Posterior cingulate gyrus (tissue), 11 donors: ENCODE data around the gene SLAMF8.

Source experiments
- DNase-seq, 10 donors: peaks; one replicate each; pipeline versions ENCODE4 v3.0.0 to v3.0.0-alpha.2; 2020 to 2021; ENCODE audit warnings: mixed read lengths in 3 of 10
- intact Hi-C: fragments of 100-400 bp; cut with DNase I; formaldehyde crosslinking; loops from one replicate; pipeline ENCODE4 v1.15.1; 2023

SLAMF8 gene

GRCh38 chr1:159826441-159827101 lies at the start of gene SLAMF8:
Gene SLAMF8 (plus strand): TSS chr1:159826873. CDS start chr1:159826899, 26 bp downstream.
- intact Hi-C loops: no loop called here
- peak in 2 of 10 donors; percentile 11 to 24 for DNase-seq

GRCh38 chr1:159778266-159778665 lies 48.4 kb upstream of the SLAMF8 start:
- intact Hi-C loops: no loop called here
- no peak for DNase-seq

- no peak for DNase-seq
- intact Hi-C loops: no loop called here
These were observed 47.2 kb upstream of the SLAMF8 start for GRCh38 chr1:159779403-159779851.

DNA sequence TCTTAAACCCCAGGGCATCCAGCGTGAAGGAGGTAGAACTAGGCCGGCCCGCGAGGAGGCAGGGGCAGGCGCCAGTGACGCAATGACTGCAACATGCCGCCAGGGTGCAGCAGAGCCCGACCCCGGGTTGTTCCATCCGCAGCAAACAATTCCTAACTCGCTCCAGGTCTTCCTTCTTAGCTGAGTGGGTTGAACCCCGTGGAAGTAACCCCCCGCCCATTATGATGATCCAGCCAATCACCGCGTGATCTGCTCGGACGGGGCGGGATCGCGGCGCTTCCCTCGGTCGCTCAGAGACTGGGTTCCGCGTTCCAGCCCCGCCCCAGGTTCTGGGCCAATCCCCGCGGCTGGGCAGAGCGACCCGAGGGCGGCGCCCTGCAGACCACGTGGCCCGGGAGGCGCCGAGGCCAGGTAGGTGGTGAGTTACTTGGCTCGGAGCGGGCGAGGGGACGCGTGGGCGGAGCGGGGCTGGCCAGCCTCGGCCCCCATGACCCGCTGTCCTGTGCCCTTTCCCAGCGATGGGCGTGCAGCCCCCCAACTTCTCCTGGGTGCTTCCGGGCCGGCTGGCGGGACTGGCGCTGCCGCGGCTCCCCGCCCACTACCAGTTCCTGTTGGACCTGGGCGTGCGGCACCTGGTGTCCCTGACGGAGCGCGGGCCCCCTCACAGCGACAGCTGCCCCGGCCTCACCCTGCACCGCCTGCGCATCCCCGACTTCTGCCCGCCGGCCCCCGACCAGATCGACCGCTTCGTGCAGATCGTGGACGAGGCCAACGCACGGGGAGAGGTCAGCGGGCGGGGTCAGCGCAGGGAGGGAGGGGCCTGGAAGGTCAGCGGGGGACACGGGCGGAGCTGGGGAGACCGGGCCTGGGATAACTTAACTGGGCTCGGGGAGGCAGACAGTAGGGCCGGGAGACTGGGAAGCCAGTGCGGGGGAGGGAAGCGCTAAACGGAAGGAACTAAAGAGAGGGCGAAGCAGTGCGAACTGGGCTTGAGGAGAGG lies 45.8 kb upstream of the SLAMF8 start, which contains the start of gene DUSP23:
DUSP23 (plus strand) TSS at position 380 of the 1,000 bp plus-strand sequence; CDS start at position 519, 139 bp downstream.
- peak; percentile 94 to 99 (median 96) for DNase-seq
- intact Hi-C loops: loop anchor here (1.0 to 2.0 kb wide), 2 partner anchors 73 to 110 kb away; no protein-coding TSS in a partner anchor

- peak in 1 of 10 donors; percentile 76 for DNase-seq
- intact Hi-C loops: loop anchor here (2.0 kb wide), 1 partner anchor 109 kb away; no protein-coding TSS in a partner anchor
These were observed 44.7 kb upstream of the SLAMF8 start for GRCh38 chr1:159781992-159782391.

DNA sequence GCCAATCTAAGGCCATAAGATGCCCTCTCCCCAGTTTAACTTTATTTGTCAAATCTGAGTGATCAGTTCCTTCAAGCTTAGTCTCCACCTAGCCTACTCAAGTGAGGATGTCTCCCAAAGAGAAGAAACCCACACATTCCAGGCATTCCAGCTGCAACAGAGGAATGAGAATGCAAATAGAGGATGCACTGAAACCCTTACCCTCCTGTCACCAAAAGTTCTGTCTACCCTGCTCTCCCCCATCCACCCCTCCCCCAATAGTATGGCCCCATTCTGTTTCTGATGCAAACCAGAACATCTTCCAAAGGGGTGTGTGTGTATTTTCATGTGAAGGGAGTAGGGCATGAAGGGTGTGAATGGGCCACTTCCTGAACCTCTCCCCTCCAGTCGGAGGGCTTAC lies 42.9 kb upstream of the SLAMF8 start:
- no peak for DNase-seq
- intact Hi-C loops: no loop called here

DNA sequence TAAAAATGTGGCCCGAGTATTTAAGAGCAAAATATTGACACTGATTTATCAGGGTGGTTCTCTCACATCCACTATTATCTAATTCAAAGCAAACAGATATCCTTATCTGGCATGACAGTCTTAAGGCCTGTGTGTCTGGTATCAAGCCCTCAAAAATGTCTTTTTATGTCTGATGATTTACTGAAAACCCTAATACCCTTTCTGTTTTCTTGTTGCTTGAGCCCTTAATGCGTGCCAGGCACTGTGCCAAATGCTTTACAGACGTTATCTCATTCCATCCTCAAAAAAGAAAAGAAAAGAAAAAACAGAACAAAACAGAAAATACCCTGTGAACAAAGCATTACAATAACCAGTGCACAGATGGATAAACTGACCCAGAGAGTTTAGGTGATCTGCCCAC lies 40.2 kb upstream of the SLAMF8 start:
- intact Hi-C loops: no loop called here
- peak in 1 of 10 donors; percentile 16 for DNase-seq

DNA sequence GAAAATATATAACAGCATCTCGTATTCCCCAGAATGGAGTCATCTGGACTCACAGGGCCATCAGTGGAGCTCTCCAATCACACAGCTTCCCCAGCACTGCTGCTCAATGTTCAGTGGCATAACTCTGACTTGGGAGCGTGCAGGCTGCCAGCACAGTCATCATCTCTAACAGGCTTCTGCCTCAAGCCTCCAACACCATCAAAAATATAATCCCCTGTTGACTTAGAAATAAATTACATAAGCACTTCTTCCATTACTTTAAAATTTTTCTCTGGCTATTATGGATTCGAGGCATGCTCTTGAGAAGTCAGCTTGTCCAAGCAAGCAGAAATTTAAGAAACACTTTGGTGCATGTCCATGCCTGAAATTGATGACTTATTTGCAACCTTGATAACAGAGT lies 39.7 kb upstream of the SLAMF8 start:
- intact Hi-C loops: no loop called here
- peak in 1 of 10 donors; percentile 28 for DNase-seq

- intact Hi-C loops: loop anchor here (10.0 kb wide), 1 partner anchor 214 kb away; no protein-coding TSS in a partner anchor
- DNase-seq: no peak
These were observed 36.3 kb upstream of the SLAMF8 start for GRCh38 chr1:159790237-159790917.

DNA sequence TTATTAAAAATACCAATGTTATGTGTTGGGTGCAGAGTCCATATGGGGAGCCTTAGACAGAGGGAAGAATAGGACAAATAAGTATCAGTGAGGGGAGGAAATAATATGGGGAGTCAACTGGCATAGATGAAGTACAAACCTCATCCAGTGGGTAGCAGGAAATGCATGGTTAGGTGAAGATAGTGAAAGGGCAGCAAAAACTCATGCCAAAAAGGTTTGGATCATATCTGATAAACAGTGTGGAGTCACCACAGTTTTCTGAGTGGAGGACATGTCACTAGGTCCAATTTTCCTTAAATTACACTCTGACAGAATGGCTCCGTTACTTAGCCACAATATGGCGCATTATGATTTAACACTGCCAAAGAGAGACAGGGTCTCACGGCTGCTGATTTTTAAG lies 35.6 kb upstream of the SLAMF8 start:
- intact Hi-C loops: loop anchor here (10.0 kb wide), 1 partner anchor 214 kb away; no protein-coding TSS in a partner anchor
- DNase-seq: no peak

DNA sequence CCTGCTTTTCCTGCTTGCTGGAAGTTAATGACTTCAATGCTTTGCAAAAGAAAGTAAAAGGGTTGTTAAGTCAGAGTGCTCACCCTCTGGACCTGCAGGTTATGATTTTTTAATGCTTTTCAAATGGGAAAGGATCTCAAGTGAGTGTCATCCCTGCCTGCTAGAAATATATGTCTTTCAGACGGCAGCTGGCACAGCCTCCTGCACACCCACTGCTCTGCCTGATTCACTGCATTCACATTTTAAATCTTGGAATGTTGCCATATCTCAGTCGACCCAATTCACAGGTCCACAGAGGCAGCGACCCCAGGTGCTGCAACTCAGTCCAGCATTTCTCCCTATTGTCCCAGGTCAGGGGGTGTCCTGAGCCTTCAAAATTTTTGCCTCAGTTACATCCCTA lies 35.2 kb upstream of the SLAMF8 start:
- intact Hi-C loops: loop anchor here (10.0 kb wide), 1 partner anchor 213 kb away; no protein-coding TSS in a partner anchor
- DNase-seq: peak in 1 of 10 donors; percentile 66

GRCh38 chr1:159795534-159795933 lies 31.1 kb upstream of the SLAMF8 start:
- intact Hi-C loops: loop anchor here (5.0 to 10.0 kb wide), 2 partner anchors 57 to 209 kb away; no protein-coding TSS in a partner anchor
- no peak for DNase-seq

GRCh38 chr1:159798893-159799292 lies 27.8 kb upstream of the SLAMF8 start:
- intact Hi-C loops: loop anchor here (2.0 to 10.0 kb wide), 3 partner anchors 53 to 206 kb away; no protein-coding TSS in a partner anchor
- peak in 5 of 10 donors; percentile 36 to 84 (median 48) for DNase-seq

- intact Hi-C loops: loop anchor here (2.0 to 10.0 kb wide), 3 partner anchors 53 to 205 kb away; no protein-coding TSS in a partner anchor
- DNase-seq: peak in 1 of 10 donors; percentile 31
These were observed 27.2 kb upstream of the SLAMF8 start for GRCh38 chr1:159799446-159799985.

GRCh38 chr1:159800177-159800930 lies 26.3 kb upstream of the SLAMF8 start:
- intact Hi-C loops: no loop called here

DNA sequence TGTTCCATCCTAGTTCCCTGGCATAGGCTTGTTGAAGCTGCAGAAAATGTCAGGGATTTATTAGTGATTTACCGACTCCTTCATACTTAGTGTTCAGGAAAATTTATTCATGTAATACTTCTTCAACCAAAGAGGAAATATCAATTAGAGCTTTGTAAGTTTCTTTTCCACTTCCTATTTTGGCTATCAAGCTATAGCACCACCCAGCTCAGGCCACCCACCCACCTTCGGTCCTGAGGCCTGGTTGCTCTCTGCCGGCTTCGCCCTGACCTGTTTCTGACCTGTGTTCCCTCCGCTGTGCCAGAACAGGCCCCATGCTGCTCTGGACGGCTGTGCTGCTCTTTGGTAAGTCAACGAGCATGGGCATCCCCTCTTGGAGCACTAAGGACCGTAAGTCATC lies 24.6 kb upstream of the SLAMF8 start, which contains the start of gene FCRL6:
FCRL6 (plus strand) TSS at position 250 of the 400 bp plus-strand sequence; CDS start at position 315, 65 bp downstream.
- peak in 1 of 10 donors; percentile 51 for DNase-seq
- intact Hi-C loops: no loop called here

More at GRCh38 chr1:159800177-159800930, 26.3 kb upstream of the SLAMF8 start:
- DNase-seq: peak in 1 of 10 donors; percentile 46

GRCh38 chr1:159803956-159804689 lies 22.6 kb upstream of the SLAMF8 start:
- intact Hi-C loops: no loop called here
- DNase-seq: peak in 1 of 10 donors; percentile 49

DNA sequence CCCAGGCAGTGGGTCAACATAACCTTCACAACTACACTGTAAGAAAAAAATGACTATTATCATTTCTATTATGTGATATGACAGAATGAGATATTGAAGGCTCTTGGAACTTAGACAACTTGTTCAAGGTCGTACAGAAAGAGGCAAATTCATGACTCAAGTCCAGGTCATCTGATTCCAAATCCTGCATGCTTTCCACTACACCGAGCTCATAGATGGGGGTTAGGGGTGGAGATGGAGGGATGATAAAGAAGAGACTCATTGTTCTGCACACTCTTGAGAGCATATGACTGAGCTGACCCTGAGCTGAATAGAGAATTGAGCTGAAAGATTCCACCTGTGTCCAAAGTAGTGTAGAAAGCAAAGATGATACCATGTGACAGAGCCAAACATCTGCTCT lies 21.7 kb upstream of the SLAMF8 start:
- DNase-seq: no peak
- intact Hi-C loops: no loop called here
